A673 (cell line): ENCODE data around the gene TRPT1.

ENCODE experiments used
- CTCF ChIP-seq: fragments of 300-800, 200-600 bp; sonication (generic); conservative IDR thresholded peaks from 2 replicates; pipeline ENCODE4 v1.5.1; 2017; ENCODE audit warnings: low read depth, mild to moderate bottlenecking, antibody characterized with exemption, low read length, moderate library complexity, mixed read lengths
- EZH2 ChIP-seq: fragments of 200-600 bp; sonication (generic); IDR thresholded peaks from 2 replicates; pipeline ENCODE4 v1.6.1; 2017; ENCODE audit warnings: borderline replicate concordance, low read depth, mild to moderate bottlenecking, mixed read lengths, antibody characterized with exemption, low read length; ENCODE audit not compliant: poor library complexity, severe bottlenecking

- no peak for TF ChIP-seq CTCF
- TF ChIP-seq EZH2, result no peak
These were observed 15.7 kb upstream of the TRPT1 start for GRCh38 chr11:64241491-64242374.
